DND-41 (cell line): ENCODE data around the gene CCDC120.

Source experiments
- CTCF ChIP-seq: IDR thresholded peaks from 2 replicates; pipeline ENCODE4 v1.5.1; 2012; ENCODE audit warnings: borderline replicate concordance, low read length, moderate library complexity, mild to moderate bottlenecking; ENCODE audit not compliant: poor library complexity, severe bottlenecking; ENCODE audit errors: extremely low read depth
- EZH2 ChIP-seq: IDR thresholded peaks from 3 replicates; pipeline ENCODE4 v1.6.1; 2012; ENCODE audit warnings: borderline replicate concordance, low read depth, mild to moderate bottlenecking, moderate library complexity, low read length, inconsistent platforms; ENCODE audit not compliant: severe bottlenecking

GRCh38 chrX:49063715-49064114 is 4.9 kb downstream of the CCDC120 start:
- no peak for TF ChIP-seq CTCF
- no peak for TF ChIP-seq EZH2
